ENCODE measurements around the gene PLCB2.

Gene PLCB2

DNA sequence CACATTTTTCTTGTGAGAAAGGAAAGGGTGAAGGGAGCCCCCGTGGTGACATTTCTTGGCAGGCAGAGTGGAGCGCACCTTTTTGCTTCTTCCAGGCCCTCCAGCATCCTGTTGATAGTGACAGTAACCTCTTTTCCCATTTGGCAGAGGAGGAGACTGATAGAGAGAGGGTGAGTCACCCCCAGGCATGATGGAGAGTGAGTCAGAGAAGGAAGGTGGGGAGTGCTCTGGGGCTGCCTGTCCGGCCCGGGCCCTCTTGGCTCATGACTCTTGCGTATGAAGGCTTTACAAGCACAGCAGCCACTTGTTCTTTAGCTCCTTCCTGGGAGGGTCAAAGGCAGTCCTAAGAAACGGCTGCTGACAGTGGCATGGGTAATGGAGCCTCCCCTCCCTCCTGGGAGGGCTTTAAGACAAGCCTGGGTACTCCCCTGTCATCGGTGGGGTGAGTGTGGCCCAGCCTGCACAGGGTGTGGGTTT, 40.9 kb downstream of the PLCB2 start:
- no peak for DNase-seq

DNA sequence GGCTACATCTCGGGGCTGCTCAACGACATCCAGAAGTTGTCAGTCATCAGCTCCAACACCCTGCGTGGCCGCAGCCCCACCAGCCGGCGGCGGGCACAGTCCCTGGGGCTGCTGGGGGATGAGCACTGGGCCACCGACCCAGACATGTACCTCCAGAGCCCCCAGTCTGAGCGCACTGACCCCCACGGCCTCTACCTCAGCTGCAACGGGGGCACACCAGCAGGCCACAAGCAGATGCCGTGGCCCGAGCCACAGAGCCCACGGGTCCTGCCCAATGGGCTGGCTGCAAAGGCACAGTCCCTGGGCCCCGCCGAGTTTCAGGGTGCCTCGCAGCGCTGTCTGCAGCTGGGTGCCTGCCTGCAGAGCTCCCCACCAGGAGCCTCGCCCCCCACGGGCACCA, 41.9 kb downstream of the PLCB2 start:
- no peak for DNase-seq

DNA sequence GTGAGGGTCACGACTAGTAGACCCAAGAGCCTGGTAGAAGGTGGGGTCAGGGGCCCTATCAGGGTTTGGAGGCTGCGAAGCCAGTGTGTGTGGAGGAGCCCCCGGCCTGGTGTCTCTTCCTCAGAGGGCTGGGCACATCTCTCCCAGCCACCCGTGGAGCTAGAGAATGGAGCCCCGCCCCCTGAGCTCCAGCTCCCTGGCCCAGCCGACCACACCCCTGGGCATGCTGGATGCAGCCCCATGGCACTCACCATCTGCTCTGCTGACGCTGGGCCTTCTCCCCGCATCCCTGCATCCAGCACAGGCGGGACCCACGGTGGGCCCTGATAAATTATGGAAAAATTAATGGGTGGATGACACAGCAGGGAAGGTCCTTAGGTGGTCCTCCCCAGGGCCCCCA, 42.4 kb downstream of the PLCB2 start:
- DNase-seq: no peak

DNA sequence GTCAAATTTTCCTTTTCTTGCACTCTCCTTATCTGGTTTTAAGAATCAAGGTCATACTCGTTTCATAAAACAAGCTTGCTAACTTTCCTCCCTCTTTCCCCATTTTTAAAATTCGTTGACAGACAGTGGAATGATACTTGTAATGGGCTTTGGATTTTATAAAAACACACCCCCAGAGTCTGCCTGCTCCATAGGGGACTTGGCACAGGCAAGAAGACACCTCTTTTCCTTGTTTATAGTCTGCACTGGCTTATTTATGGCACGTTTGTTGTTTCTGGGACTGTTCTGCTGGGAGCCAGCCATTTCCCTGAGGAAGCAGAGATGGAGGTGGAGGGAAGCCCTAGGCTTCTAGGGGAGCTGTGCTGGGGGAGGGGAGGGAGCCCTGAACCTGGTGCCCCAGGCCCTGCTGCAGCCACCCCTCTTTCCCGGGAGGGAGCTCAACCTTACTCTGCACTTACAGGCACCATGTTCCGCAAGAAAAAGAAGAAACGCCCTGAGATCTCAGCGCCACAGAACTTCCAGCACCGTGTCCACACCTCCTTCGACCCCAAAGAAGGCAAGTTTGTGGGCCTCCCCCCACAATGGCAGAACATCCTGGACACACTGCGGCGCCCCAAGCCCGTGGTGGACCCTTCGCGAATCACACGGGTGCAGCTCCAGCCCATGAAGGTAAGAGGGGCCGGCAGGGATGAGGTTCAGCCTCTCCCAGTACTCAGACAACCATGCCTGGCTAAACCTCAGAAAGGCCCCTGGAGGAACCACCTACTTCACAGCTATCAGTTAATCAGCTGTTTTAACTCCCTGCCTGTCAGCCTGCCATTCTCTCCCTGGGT, 43.2 kb downstream of the PLCB2 start:
- DNase-seq: no peak

DNA sequence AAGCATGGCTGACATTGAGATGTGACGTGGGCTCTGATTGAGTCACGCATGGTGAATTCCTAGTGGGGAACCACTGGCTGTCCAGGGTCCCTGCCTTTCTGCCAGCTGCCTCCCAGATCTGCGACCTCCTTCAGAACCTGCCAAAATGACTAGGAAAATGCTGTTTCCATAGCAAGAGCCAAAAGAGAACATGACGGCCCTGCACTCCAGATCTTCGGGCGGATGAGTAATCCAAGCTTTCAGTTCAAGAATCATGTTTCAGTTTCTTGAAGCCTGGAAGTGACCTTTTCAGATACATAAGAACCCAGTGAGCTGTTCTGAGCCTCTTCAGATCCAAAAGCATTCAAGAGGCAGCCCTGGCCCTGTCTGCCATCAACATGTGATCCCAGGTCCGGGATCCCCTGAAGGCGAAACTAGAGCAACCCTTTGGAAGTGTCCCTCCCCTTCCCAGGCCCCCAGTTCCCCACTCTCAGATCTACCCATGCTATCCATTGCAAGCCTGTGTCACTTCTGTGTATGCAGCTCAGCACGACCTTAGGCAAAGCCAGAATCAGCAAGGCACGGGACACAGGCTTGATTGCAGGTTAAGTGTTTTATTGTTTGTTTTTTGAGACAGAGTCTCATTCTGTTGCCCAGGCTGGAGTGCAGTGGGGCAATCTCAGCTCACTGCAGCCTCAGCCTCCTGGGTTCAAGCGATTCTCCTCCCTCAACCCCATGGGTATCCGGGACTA, 44.5 kb downstream of the PLCB2 start:
- DNase-seq: no peak

DNA sequence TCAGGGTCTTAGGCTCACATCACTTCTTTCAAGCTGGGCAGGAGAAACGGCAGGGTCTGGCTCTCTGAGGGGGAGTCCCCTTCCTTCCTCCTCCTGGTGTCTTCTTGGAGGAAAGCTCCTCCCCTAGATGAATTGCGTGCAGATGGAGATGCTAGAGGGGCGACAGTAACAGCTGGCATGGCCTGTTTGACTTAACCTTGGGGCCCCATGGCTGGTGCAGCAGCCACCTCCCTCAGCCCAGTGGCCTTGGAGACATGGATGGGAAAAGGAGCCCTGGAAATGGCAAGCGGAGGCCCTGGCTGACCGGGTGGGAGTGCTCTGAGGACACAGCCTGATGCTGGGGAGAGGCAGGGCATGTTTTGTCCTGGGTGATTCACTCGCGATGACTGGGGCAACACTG, 48.7 kb downstream of the PLCB2 start:
- DNase-seq: no peak

DNA sequence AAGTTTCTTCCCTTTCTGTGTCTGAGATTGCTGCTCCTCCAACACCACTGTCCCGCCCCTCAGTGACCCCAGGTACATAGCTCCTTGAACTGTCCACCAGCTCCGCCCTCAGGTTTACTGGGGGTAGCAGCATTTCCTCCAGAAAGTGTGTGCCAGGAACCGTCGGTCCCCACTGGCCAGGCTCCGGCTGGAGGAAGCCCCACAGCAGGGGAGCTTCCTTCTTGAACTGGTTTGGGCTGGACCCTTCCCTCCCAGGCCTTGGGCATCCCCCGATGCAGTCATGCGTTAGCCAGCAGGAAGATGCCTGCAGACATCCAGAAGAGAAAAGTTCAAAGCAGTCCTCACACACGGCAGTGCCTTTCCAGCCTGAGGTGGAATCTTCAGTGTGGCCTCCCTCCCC, 49.2 kb downstream of the PLCB2 start:
- no peak for DNase-seq

DNA sequence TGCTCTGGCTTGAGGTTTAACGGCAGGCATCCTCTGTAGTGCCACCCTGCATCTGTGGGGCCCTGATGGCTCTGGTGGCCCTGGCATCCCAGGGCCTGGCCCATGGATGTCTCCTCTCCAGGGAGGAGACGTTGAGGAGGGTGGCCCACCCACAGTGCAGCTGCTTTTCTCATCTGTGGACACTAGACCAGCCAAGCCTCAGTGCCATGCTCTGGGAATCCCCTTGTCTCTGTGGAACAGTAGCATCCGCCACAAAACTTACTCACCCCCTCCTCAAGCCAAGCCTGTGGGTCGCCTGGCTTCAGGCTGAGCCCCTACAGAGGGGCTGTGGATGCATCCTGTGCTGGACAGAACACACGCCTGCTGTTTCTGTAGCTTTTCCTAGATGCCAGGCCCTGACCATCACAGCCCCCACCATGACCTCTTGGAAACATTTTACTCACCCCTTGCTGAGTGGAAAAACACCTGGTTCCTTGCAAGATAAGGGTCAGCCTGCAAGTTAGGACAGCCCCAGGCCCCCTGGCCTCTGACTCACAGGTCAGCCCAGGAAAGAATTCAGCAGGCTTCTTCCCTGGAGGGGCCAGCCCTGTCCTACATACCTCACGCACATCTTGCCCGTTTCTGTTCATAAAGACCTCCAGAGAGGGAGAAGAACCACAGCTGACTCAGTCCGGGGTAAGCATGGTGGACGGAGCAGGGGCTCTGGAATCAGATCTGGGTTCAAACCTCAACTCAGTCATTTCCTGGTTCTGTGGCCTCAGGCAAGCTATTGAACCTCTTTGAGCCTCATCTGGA, 49.9 kb downstream of the PLCB2 start:
- no peak for DNase-seq

DNA sequence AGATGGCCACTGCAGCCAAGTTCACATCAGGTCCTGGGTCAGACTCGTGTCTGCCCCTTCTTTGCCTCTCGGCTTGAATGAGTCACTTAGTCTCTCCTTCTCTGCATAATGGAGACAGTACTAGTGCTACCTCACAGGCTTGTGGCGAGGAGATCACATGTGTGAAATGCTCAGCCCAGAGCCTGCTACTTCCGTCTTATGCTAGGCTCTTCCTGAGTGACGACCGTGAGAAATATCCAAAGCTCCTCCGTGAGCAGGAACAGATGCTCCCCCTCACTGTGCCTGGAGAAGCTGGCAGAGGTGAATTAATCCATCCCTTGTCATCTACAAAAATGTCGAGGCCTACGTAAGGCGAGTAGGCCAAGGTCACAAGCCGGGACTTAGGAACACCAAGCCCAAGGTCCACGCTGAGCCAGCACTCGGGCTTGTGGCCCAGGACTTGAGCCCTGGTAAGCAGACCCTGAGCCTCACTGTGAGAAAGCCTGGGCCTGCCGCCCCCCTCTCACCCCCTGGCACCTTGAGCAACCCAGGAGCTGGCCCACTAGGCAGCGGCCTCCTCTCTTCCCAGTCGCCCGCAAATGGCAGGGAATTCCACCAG, 51.0 kb downstream of the PLCB2 start:
- no peak for DNase-seq

DNA sequence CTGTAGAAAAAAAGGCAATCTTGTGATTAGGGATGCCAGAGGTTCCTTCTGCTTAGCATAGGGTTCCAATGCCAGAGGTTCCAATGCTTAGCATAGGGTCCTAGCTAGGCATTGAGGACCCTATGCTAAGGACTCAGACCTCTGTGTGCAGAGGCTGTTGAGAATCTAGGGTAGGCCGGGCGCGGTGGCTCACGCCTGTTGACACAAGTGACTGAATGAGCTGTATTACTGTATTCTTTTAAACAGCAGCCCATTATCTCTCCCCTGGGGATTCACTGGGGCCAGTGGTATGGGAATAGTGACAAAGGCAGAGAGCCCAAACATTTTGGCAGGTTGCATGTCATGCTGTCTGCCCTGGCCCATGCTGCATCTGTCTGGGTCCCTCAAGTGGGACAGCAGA, 52.7 kb downstream of the PLCB2 start:
- DNase-seq: no peak

DNA sequence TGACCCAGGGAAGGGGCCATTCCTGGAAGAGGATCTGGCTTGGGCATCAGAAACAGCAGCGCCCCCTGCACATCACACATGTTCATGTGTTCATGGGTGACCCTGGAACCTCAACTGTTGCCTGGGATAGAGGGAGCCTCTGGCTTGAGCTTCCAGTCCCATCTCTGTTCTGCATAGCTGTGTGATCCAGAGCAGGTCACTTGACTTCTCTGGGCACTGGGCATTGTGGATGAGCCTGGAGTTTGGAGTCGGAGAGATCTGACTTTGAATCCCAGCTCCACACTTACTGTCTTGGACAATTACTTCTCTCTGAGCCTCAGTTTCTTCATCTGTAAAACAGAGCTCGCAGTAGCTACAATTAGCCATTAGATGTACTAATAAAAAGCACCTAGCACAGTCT, 53.3 kb downstream of the PLCB2 start:
- DNase-seq: no peak

DNA sequence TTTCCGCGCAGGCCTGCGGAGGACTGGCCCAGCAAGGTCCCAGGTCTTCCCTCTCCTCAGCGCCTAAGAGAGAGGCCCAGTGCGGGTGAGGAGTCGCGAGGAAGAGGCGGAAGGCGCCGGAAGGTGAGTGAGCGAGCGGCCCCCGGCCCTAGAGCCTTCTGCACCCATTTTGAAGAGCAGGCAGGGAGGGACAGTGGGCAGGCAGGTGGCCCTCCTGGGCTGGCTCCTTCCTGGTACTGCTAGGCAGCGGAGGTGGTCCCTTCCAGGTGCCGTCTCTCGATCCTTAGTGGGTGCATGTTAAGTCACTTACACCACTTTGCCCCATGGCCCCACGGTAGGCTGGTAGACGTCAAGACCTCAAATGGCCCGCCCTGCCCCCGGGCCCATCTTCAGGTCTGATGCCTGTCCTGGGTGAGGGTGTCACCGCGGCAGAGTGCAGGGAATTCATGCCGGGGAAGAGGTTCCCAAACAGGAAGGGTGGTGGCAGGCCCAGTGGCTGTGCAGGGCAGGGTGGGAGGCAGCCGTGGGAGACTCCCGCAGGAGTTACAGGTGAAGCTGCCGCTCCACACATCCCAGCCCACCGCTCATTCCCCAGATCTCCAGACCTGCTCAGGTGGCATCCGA, 54.5 kb downstream of the PLCB2 start:
- DNase-seq: no peak

DNA sequence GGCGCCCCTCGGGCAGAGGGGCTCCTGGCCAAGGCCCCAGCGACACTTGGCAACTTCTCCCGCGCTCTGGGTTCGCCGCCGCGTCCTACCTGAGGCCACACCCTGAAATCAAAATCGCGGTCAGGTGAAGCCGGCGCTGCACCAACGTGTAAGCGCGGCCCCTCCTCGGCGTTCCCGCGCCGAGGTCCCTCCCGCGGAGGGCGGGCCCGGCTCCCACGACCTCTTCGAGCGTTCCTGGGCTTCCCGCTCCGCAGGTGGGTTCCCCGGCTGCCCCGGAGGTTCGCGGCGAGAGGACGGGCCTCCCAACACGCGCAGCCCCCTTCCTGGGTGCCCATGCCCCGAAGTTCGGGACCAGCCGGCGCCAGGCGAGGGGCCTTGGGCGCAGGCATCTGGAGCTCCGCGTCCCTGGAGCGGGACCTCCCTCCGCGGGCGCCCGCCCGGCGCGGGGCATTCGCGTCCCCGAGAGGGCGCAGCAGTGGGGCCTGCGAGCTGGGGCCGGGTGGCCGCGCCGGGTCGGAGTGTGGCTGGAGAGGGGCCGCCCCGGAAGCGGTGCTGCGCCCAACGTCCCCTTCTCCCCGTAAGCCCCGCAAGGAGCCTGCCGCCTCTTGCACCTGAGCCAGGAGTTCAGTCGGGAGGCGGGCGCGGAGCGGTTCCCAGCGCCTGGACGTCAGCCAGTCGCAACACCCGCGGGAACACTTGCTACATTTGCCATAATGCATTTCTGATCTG, 55.1 kb downstream of the PLCB2 start:
- DNase-seq: peak; percentile 38

DNA sequence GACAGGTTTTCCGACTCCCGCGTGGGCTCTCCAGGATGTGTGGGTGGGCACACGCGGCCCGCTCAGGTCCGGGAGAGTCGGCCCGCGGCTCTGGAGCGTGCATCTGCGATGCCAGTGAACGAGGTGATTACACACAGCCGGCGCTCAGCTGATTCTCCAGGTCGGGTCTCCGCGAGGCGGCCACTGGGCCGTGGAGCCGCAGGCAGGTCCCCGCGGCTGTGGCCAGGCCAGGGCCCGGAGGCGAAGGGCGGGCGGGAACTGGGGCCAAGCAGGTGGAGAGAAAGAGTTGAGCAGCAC, 55.6 kb downstream of the PLCB2 start:
- no peak for DNase-seq

DNA sequence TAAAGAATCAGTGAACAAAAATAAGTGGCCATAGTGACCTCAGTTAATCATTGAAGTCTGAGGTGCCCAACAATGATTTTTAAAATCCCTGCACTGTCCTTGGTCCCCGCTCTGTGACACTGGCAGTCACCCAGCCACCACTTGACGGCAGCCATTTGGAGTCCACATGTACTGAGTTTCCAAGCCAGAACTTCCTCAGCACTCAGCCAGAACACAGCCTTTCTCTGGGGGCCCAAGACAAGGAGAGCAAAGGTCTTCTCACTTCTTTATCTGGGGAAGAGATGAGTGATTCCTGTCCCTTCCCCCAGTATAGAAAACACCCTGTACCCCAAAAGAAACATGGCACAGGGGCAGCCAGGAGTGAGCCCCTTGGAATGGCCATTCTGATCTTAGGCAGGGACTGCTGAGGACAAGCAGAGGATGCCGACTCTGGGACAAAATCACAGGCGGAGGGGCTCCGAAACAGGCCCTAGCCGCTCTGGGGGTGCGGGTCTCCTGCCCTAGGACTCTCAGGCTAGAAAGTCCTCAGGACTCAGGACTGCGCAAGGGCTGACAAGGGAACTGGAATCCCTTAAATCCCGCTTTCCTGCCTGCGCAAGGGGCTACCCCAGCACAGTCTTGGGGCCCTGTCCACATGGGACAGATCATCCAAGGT, 56.1 kb downstream of the PLCB2 start:
- DNase-seq: no peak

DNA sequence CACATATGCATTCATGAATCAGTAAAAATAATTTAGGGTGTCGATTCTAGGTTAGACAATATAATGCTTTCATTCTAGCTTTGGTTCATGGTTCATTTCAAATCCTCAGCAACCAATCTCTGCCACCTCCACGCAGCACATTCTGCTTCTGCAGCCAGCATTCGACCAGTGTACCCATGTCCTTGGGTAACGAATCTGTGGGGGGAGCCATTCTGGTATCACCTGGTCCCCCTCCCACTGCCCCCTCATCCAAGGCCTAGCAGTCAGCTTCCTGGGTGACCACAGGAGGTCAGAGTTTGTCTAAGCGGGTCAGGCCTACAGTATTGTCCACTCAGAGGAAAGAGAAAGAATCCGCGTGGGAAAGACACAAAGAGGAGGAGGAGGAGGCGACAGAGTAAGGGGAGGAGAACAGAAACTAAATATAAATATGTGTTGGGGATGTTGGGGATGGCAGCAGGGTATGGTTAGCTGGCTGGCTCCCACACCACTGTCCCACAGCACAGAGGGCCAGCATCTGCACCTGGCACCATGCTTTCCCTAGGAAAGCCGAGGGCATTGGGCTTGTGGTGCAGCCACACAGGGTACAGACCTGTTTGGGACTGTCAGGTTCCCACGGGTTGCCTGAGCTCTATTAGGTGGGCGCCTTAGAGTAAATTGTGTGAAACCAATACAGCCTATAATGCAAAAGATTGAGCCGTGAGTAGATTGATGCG, 56.8 kb downstream of the PLCB2 start:
- DNase-seq: no peak

DNA sequence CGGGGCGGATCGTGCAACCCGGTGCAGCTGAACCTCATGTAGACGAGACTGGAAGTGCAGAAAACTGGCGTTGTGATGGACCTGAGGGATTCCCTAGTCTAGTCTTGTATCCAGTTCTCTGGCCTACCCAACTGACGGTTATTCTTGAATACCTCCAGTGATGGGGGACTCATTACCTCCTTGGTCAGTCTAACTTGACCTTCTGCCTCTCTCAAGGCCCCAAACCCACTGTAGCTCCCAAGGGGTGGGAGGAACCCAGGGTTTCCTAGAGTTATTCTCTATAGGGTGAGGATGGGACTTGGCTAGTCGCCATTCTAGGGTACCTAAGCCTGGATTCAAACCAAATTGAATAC, 57.5 kb downstream of the PLCB2 start:
- no peak for DNase-seq

DNA sequence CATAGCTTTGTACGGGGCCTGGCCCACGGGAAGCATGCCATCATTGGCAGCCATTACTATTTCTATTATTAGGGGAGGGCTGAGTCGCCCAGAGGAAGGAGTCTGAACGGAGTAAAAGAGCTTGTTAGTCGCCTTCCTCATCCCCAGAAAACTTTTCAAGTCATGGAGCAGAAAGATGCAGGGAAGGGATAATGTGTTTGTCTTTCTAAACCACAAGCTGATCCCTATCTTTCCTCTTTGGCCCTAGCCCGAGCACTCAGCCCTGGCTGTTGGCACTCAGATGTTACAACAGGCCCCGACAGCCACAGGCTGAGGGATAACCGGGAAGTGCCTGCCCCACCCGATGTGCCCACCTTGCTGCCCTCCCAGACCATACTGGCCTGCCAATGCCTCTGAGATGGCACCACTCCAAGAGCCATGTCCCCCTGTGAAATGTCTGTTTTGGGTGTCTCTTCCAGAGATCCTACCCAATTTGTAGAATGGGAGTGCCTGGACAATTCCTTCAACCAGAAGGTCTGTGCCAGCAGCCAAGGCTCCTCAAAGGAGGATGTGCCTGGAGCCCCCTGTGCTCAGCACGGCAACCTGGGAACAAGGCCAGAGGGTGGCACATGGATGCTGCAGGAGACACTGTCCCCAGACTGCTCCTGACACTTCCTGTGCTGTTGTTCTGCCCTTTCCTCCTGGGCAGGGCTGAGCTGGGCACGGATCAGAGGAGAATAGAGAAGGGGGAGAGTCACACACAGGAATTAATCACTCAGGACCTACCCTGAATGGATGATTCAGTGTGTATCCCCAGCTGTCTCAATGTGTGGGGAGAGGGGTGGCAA, 58.0 kb downstream of the PLCB2 start:
- DNase-seq: no peak

DNA sequence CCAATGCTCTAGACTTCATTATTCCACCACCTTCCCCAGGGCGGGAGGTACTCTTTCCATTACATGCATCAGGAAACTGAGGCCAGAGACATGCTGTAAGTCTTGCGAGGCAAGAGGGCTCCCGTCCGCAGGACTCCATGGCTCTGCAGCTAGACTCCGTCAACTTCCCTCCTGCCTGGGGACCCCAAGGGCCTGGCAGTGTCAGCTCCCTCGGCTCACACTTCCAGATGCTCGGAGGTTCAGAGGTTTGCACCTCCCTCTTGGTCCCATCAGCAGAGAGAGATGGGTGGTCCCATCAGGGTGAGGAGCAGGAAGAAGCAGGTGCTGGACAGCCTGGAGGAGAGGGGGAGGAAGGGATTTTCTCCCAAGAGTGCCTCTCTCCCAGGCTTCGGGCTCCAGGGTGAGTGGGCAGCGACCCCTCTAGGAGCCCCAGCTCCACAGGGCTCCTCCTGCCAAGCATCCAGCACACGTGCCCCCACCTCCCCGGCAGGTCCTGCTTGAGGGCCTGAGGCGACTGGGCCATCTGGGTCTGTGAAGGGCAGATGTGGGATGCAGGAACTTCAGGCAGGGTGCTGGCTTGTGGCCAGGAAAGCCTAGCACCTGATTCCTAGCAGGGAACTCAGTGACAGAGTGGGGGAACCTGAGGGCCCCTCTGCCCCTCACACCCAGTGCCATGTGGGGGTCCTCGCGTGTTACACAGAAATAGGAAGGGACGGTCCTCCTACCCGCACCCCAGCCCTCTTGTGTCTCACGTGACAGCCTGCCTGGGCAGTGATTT, 59.5 kb downstream of the PLCB2 start:
- no peak for DNase-seq
